HepG2 (cell line): ENCODE results near the gene LIMD2. TPM values are rescaled to one million over a fixed set of nuclear protein-coding genes. Genes with fewer than 3 reads are reported as not detected.

Experiments used
- BHLHE40 ChIP-seq: IDR thresholded peaks from 2 replicates; pipeline ENCODE4 v1.6.1; 2011; ENCODE audit warnings: low read length, improper control_type of control experiment
- GABPA ChIP-seq, 2 experiments: IDR thresholded peaks; 2 replicates each; pipeline ENCODE4 v1.6.1; 2011 to 2016; ENCODE audit warnings: low read depth in 2 of 2, low read length in 1 of 2, missing biosample characterization in 1 of 2, missing genetic modification characterization in 1 of 2
- GATAD2A ChIP-seq: IDR thresholded peaks from 2 replicates; pipeline ENCODE4 v1.6.1; 2016
- GPN1 ChIP-seq: sonication (generic); formaldehyde crosslinking; IDR thresholded peaks from 2 replicates; pipeline ENCODE4 v1.5.1; 2020; ENCODE audit warnings: missing genetic modification reagents, borderline replicate concordance
- HINFP ChIP-seq: sonication (generic); formaldehyde crosslinking; IDR thresholded peaks from 2 replicates; pipeline ENCODE4 v1.4.0; 2020; ENCODE audit warnings: low read depth, mild to moderate bottlenecking, missing genetic modification reagents
- HIVEP1 ChIP-seq: sonication (generic); formaldehyde crosslinking; IDR thresholded peaks from 2 replicates; pipeline ENCODE4 v1.4.0; 2020; ENCODE audit warnings: mild to moderate bottlenecking, missing genetic modification reagents
- HNRNPK ChIP-seq: fragments of 200-400 bp; formaldehyde crosslinking; IDR thresholded peaks from 2 replicates; pipeline ENCODE4 v1.6.1; 2018; ENCODE audit warnings: low read length, low read depth, moderate library complexity, mild to moderate bottlenecking; ENCODE audit not compliant: poor library complexity, severe bottlenecking
- KLF12 ChIP-seq: sonication (generic); formaldehyde crosslinking; IDR thresholded peaks from 2 replicates; pipeline ENCODE4 v1.4.0; 2020; ENCODE audit warnings: missing genetic modification reagents, borderline replicate concordance
- MED1 ChIP-seq: sonication (generic); formaldehyde crosslinking; IDR thresholded peaks from 2 replicates; pipeline ENCODE4 v1.4.0; 2020; ENCODE audit warnings: missing genetic modification reagents
- MED8 ChIP-seq: sonication (generic); formaldehyde crosslinking; IDR thresholded peaks from 2 replicates; pipeline ENCODE4 v1.8.1; 2023; ENCODE audit warnings: mild to moderate bottlenecking, missing genetic modification reagents; ENCODE audit not compliant: insufficient replicate concordance
- MTA1 ChIP-seq: sonication (generic); formaldehyde crosslinking; IDR thresholded peaks from 2 replicates; pipeline ENCODE4 v1.4.0; 2020; ENCODE audit warnings: missing genetic modification reagents, mild to moderate bottlenecking, borderline replicate concordance
- NFIB ChIP-seq: sonication (generic); formaldehyde crosslinking; IDR thresholded peaks from 2 replicates; pipeline ENCODE4 v1.9.0; 2021; ENCODE audit warnings: missing genetic modification reagents, mild to moderate bottlenecking, borderline replicate concordance
- NPAS2 ChIP-seq: sonication (generic); formaldehyde crosslinking; IDR thresholded peaks from 2 replicates; pipeline ENCODE4 v1.8.0; 2022; ENCODE audit warnings: mild to moderate bottlenecking, missing genetic modification reagents, borderline replicate concordance
- PCBP1 ChIP-seq: fragments of 200-400 bp; formaldehyde crosslinking; IDR thresholded peaks from 2 replicates; pipeline ENCODE4 v1.6.1; 2017; ENCODE audit warnings: mild to moderate bottlenecking, low read depth, low read length, borderline replicate concordance
- REL ChIP-seq: sonication (generic); formaldehyde crosslinking; conservative IDR thresholded peaks from 2 replicates; pipeline ENCODE4 v1.8.0; 2022; ENCODE audit warnings: mild to moderate bottlenecking, missing genetic modification reagents, moderate library complexity
- RXRA ChIP-seq: sonication (generic); formaldehyde crosslinking; IDR thresholded peaks from 2 replicates; pipeline ENCODE4 v1.5.1; 2020; ENCODE audit warnings: missing genetic modification reagents
- SNAI1 ChIP-seq: sonication (generic); formaldehyde crosslinking; IDR thresholded peaks from 2 replicates; pipeline ENCODE4 v1.5.0; 2020; ENCODE audit warnings: mild to moderate bottlenecking, missing genetic modification reagents, borderline replicate concordance
- SRSF4 ChIP-seq: fragments of 200-400 bp; formaldehyde crosslinking; IDR thresholded peaks from one replicate; pipeline ENCODE4 v1.6.1; 2018; ENCODE audit warnings: mild to moderate bottlenecking, low read depth, low read length, moderate library complexity; ENCODE audit not compliant: poor library complexity, severe bottlenecking
- ZBTB20 ChIP-seq: sonication (generic); formaldehyde crosslinking; IDR thresholded peaks from 2 replicates; pipeline ENCODE4 v1.8.1; 2023; ENCODE audit warnings: missing genetic modification reagents, low read depth, mild to moderate bottlenecking, borderline replicate concordance
- ZBTB7A ChIP-seq: sonication (generic); formaldehyde crosslinking; IDR thresholded peaks from 2 replicates; pipeline ENCODE4 v1.8.0; 2022; ENCODE audit warnings: mild to moderate bottlenecking, missing genetic modification reagents
- ZNF280B ChIP-seq: sonication (generic); formaldehyde crosslinking; IDR thresholded peaks from 2 replicates; pipeline ENCODE4 v1.5.0; 2020; ENCODE audit warnings: missing genetic modification reagents, mild to moderate bottlenecking, borderline replicate concordance
- ZNF768 ChIP-seq: sonication (generic); formaldehyde crosslinking; IDR thresholded peaks from 2 replicates; pipeline ENCODE4 v1.4.0; 2020; ENCODE audit warnings: missing genetic modification reagents
- ZNF775 ChIP-seq: sonication (generic); formaldehyde crosslinking; IDR thresholded peaks from 2 replicates; pipeline ENCODE4 v1.4.0; 2020; ENCODE audit warnings: missing genetic modification reagents, mild to moderate bottlenecking, moderate library complexity, borderline replicate concordance
- polyA plus RNA-seq, 8 experiments: library from polyadenylated mRNA; depleted of rRNA in 3 of 8; stranded (reverse) in 7 of 8; unstranded in 1 of 8; fragments of >200 nt; fragmentation: Illumina TruSeq in 4 of 8; extraction: Trizol in 4 of 8; gene quantifications; 2 replicates each; pipeline versions ENCODE4 v1.2.1 to v1.2.3, GENCODE V29; 2011 to 2016; ENCODE audit warnings: low read depth in 4 of 8, missing spikeins in 1 of 8, mixed read lengths in 1 of 8; ENCODE audit not compliant: insufficient read depth in 1 of 8
- total RNA-seq, 5 experiments: library from RNA; depleted of rRNA; stranded (reverse); fragments of >200 nt; fragmentation: Illumina TruSeq; extraction: Trizol; gene quantifications; 2 replicates each; pipeline ENCODE4 v1.2.3, GENCODE V29; 2016; ENCODE audit warnings: low read depth in 1 of 5
- TF ChIP-seq, protein P1 (sequence below): sonication (generic); formaldehyde crosslinking; IDR thresholded peaks from 2 replicates; pipeline ENCODE4 v1.4.0; 2020; ENCODE audit warnings: missing genetic modification reagents

LIMD2 gene
- total and polyA plus RNA-seq, 2 of the 13 experiments (the other 11 are each of a cell fraction or from before 2014, with no cell fraction given) = 9.0 to 20.8 TPM

- 0 out of 2 replicates have a peak, but pooled peaks have one; percentile 27 for TF ChIP-seq ZNF280B
- TF ChIP-seq HINFP (CRISPR knock-in tag) = no peak
- TF ChIP-seq ZBTB20 (CRISPR knock-in tag) = no peak
- TF ChIP-seq ZNF768 (CRISPR knock-in tag) = no peak
- no peak for TF ChIP-seq MED8
- TF ChIP-seq, protein P1, sequence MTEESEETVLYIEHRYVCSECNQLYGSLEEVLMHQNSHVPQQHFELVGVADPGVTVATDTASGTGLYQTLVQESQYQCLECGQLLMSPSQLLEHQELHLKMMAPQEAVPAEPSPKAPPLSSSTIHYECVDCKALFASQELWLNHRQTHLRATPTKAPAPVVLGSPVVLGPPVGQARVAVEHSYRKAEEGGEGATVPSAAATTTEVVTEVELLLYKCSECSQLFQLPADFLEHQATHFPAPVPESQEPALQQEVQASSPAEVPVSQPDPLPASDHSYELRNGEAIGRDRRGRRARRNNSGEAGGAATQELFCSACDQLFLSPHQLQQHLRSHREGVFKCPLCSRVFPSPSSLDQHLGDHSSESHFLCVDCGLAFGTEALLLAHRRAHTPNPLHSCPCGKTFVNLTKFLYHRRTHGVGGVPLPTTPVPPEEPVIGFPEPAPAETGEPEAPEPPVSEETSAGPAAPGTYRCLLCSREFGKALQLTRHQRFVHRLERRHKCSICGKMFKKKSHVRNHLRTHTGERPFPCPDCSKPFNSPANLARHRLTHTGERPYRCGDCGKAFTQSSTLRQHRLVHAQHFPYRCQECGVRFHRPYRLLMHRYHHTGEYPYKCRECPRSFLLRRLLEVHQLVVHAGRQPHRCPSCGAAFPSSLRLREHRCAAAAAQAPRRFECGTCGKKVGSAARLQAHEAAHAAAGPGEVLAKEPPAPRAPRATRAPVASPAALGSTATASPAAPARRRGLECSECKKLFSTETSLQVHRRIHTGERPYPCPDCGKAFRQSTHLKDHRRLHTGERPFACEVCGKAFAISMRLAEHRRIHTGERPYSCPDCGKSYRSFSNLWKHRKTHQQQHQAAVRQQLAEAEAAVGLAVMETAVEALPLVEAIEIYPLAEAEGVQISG (CRISPR knock-in tag) = no peak
- no peak for TF ChIP-seq PCBP1
- TF ChIP-seq BHLHE40 = no peak
- peak; percentile 52; the same call in 1 of the 2 replicates for TF ChIP-seq ZBTB7A (CRISPR knock-in tag)
- no peak for TF ChIP-seq ZNF775 (CRISPR knock-in tag)
- peak; percentile 31 for TF ChIP-seq GABPA (IDR thresholded peaks at IDR 0.05; ENCODE audit: low read depth, low read length)
- TF ChIP-seq GABPA (CRISPR knock-in tag; IDR thresholded peaks at IDR 0.05; ENCODE audit: low read depth) = 0 out of 2 replicates have a peak, but pooled peaks have one; percentile 50
- TF ChIP-seq REL (CRISPR knock-in tag) = no peak
- peak; percentile 5 for TF ChIP-seq HNRNPK
- peak; percentile 38; the same call in 1 of the 2 replicates for TF ChIP-seq MTA1 (CRISPR knock-in tag)
- no peak for TF ChIP-seq NPAS2 (CRISPR knock-in tag)
- 0 out of 2 replicates have a peak, but pooled peaks have one; percentile 27 for TF ChIP-seq GATAD2A
- TF ChIP-seq SNAI1 (CRISPR knock-in tag) = no peak
- no peak for TF ChIP-seq SRSF4
- no peak for TF ChIP-seq MED1 (CRISPR knock-in tag)
- TF ChIP-seq HIVEP1 (CRISPR knock-in tag) = peak; percentile 56; the same call in 1 of the 2 replicates
- no peak for TF ChIP-seq RXRA (CRISPR knock-in tag)
- no peak for TF ChIP-seq GPN1 (CRISPR knock-in tag)
- TF ChIP-seq KLF12 = no peak
- TF ChIP-seq NFIB (CRISPR knock-in tag) = no peak
Measured at GRCh38 chr17:63698886-63699637, 863 bp downstream of the LIMD2 start (continued).
